GM04504 (cell line): Measurements from ENCODE around the gene PCBP3.

Experiments
- DNase-seq: peaks from one replicate; pipeline ENCODE4 v3.0.0-alpha.2; 2012; ENCODE audit warnings: low read depth

Gene PCBP3

DNA sequence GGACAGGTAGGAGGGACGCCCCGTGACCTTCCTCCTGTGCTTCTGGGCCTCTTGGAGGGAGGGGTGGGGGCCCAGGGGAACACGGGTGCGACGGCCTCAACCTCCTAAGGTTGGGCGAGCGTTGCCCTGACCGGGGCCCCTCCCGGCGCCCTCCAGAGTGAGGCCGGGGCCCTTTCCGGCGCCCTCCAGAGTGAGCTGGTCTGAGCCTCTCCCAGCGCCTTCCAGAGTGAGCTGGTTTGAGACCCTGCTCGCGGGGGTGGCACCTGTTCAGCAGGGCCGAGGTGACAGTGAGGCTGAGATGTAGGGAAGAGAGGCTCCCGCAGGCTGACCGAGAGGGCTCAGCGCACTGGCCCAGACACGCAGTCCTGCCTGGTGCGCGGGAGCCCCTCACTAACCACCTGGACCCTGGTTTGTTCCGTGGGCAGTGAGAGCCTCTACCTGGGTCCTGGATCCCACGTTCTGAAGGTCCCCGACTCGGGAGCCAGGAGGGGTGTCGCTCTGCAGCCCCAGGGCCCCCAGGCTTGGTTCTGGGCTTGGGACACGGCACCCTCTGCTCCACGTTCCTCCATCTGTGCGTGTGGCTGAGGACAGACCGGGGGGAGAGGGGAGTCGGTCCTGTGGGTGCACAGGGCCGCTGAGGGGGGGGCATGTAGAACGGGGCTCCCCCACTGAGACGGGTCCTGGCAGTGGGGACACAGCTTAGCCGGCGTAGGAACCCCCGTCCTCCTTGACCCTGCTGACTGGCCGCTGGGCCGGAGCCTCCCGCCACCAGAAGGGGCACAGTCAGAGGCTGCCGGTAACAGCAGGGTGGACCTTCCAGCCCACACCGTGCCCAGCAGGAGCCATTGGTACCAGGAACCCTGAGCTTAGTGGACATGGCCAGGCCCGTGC lies 339.5 kb downstream of the PCBP3 start:
- no peak for DNase-seq

DNA sequence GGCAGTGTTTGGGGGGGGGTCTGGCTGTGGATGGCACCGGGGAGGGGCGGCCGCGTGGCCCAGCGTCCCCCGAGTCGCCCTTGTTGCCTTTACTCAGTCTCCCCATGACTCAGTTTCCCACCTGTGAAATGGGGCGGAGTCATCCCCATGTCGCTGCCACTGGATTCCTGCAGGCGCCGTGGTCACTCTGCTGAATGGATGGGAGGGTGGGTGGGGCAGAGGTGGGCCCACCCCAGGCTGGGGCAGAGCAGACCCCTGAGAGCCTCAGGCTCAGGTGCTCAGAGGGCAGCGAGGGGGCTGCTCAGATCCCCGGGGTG lies 340.1 kb downstream of the PCBP3 start:
- no peak for DNase-seq

DNA sequence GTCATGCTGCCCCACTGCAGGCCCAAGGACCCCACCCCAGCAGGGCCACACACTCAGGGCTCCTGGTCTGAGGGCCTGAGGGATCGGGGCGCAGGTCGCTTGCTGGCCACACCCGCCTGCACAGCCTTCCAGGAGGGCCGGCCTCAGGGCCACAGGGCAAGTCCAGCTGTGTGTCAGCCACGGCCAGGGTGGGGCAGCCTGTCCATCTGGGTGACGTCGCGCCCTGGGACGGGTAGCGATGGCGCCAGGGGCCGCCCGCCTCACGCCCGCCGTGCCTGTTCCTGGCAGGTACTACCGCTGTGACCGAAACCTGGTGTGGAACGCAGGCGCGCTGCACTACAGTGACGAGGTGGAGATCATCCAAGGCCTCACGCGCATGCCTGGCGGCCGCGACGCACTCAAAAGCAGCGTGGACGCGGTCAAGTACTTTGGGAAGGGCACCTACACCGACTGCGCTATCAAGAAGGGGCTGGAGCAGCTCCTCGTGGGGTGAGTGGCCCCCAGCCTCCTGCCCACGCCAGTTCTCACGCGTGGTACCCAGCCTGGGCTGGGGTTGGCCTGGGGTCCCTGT lies 340.5 kb downstream of the PCBP3 start:
- no peak for DNase-seq

DNA sequence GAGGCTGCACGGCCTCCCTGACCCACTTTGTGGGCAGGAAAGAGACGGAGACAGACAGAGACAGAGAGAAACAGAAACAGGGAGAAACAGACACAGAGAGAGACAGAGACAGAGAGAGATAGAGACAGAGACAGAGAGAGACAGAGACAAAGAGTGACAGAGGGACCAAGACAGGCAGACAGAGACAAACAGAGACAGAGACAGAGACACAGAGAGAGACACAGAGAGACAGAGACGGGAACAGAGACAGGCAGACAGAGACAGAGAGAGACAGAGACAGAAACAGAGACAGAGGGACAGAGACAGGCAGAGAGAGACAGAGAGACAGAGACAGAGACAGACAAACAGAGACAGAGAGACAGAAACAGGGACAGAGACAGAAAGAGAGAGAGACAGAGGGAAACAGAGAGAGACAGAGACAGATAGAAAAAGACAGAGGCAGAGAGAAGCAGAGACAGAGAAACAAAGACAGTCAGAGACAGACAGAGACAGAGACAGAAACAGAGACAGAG lies 341.1 kb downstream of the PCBP3 start:
- no peak for DNase-seq

DNA sequence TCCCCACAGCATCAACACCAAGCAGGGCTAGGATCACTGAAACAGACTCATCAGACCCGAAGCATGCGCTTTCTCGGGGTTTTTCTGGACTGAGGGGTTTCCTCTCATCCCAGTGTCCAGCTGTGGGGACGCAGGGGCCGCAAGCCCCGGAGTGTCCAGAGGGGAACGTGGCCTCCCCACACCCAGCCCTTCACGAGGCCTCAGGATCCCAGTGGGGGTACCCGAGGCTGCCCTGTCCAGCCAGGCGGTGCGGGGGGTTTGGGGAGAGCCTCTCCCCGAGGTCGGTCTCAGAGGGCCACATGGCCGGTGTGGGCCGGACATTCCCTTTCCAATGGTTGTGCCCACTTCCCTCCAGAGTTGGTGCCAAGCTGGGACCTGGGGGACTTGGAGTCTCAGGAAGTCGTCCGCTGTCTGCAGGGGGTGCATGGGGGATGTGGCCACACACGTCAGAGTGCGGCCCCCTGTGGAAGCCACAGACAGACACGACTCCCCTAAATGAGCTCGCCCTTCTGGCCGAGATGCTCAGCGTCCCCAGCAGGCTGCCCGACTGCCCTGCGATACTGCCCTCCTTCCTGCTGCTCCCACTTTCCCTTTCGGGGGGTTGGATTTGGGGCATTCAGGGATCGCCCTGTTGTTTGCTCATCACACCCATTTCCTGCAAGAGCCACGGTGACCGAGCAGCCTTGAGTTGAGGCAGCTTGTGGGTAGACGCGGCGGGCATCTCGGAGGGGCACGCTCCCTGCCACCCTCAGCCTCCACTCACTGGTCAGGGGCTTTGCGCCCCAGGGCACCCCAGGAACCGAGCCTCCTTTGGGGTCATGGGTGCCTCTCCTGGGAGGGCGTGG lies 342.2 kb downstream of the PCBP3 start:
- no peak for DNase-seq

DNA sequence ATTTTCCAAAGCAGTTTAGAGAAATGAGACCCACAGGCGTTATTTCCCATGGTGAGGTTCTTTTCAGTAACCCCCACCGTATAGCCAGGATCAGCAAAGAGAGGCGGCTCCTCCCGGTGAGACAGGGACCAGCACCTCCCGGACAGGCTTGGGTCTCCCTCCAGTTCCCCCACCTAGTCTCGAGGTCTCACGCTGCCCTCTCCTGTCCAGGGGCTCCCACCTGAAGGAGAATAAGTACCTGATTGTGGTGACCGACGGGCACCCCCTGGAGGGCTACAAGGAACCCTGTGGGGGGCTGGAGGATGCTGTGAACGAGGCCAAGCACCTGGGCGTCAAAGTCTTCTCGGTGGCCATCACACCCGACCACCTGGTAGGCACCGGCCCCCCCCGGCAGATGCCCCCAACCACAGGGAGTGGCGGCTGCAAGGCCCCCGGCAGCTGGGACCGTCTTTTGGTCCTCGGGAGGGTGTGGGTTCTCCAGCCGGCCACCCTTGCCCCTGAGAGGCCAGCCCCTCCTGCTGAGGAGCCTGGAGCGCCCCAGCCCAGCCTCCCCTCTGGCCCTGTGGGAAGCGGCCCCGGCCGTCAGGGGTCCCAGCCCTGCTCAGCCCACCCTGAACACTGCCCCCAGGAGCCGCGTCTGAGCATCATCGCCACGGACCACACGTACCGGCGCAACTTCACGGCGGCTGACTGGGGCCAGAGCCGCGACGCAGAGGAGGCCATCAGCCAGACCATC lies 343.0 kb downstream of the PCBP3 start:
- no peak for DNase-seq

DNA sequence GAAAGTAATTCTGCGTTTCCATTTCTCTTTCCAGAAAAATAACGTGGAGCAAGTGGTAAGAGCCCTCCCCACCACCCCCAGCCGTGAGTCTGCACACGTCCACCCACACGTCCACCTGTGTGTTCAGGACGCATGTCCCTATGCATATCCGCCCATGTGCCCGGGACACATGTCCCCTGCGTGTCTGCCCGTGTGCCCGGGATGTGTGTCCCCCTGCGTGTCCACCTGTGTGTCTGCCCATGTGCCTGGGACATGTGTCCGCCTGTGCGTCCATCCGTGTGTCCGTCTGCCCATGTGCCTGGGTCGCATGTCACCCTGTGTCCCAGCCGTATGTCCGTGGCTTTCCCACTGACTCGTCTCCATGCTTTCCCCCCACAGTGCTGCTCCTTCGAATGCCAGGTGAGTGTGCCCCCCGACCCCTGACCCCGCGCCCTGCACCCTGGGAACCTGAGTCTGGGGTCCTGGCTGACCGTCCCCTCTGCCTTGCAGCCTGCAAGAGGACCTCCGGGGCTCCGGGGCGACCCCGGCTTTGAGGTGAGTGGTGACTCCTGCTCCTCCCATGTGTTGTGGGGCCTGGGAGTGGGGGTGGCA lies 343.7 kb downstream of the PCBP3 start:
- no peak for DNase-seq

DNA sequence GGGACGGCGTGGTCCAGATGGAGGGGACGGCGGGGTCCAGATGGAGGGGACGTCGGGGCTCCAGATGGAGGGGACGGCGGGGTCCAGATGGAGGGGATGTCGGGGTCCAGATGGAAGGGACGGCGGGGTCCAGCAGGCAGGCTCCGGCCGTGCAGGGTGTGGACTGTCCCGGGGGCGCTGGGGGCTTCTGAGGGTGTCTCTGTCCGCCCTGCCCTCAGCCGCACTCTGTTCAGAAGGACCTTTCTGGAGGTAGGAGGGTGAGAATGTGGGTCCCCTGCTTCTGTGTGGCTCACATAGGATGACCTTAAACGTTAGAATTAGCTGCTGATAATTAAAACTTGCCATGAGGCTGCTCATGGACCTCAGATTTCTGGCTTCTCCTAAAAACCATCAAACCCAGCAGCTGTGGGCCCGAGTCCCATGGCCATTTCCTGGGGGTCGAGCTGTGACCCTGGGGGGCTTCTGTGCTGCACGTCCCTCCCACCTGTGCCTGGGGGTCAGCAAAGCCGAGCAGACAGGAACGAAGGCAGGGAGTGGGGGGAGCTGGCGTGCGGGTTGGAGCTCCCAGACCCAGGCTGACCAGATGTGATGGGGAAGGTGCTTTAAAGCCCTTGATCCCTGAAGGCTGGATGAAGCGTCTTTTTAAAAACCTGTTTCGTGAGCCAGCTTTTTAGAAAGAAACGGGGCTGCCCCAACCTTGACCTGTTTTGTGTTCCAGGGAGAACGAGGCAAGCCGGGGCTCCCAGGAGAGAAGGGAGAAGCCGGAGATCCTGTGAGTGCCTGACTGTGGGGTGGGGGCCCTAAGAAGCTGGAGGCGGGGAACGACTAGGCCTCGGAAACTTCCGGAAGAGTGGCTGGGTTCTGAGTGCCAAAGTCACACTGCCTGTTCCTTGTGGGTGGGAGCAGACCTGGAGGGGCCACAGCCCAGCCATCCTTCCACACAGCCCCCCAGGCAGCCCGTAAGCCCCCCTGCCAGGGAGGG lies 345.1 kb downstream of the PCBP3 start:
- DNase-seq = no peak

DNA sequence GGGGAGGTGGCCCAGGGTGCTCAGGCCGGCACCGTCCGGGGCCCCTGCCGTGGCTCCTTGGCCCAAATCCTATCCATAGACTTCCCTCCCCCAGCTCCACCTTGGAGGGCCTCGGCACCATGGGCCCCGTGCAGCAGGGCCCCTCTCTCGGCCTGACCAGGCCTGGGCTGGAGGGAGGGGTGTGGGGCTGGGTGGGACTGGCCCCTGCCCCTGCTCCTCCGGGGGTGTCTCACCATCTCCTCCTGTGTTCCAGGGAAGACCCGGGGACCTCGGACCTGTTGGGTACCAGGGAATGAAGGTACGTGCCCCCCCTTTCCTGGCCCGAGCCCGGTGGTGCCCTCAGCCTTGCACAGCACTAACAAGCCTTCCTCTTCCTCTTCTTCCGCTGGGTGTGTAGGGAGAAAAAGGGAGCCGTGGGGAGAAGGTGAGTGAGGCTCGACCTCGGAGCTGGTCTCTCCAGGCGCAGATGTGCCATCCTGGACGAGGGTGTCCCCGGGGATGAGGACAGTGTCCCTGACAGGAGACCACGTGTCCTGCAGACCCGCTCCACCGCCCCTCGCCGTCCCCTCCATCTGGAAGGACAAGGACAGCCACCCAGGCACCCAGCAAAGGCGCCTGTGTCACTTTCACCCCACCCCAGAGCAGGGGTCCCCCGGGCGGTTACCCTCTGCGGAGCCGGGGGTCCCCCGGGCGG lies 346.0 kb downstream of the PCBP3 start:
- no peak for DNase-seq

DNA sequence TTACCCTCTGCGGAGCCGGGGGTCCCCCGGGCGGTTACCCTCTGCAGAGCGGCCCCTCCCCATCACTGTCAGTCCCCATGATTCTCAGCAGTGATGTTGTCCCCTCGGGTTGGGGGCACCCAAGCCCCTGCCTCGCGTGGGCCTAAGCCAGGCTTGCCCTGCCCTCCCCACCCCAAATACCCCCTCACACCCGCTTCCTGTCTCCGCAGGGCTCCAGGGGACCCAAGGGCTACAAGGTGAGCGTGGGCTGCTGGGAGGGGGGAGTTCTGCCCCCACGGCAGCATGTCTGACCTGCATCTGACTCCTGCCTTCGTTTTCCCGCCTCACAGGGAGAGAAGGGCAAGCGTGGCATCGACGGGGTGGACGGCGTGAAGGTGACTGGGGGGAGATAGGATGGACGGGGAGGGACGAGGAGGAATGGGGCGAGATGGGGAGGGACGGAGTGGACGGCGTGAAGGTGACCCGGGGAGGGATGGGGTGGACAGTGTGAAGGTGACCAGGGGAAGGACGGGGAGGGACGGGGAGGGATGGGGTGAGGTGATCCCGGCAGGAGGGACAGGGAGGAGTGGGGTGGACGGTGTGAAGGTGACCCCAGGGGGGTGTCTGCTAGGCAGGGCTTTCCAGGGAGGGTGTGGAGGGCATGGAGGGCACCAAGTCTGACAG lies 346.7 kb downstream of the PCBP3 start:
- no peak for DNase-seq

DNA sequence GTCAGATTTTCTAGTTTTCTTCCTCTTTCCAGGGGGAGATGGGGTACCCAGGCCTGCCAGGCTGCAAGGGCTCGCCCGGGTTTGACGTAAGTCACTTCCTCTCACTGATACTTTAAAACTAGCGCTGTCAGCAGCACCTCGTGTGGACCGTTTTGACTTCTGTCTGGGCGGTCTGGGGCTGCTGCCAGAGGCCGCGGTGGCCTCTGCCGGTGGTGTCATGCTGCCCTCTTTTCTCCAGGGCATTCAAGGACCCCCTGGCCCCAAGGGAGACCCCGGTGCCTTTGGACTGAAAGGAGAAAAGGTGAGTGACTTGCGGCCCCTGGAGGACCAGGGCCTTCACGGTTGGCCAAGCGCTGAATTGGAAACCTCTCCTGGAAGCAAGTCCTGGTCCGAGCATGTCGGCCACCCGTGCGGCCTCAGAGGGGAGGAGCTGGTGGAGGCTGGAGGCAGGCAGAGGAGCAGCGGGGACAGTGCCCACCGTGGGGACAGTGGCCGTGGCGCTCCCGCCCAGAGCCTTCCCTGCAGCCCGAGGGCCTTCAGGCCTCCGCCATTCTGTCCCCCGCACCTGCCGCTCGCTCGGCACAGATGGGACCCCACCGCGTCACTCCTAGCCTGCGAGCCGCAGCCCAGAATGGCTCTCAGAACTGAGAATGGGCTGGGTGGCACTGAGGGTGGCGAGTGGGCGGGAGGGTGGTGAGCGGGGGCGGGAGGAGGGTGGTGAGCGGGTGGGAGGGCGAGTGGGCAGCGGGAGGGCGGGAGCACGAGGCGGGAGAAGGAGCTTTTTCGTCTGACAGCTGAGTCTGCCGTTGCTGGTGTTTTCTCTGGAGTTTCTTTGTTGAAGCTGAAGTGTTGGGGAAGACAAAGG lies 347.4 kb downstream of the PCBP3 start:
- no peak for DNase-seq

DNA sequence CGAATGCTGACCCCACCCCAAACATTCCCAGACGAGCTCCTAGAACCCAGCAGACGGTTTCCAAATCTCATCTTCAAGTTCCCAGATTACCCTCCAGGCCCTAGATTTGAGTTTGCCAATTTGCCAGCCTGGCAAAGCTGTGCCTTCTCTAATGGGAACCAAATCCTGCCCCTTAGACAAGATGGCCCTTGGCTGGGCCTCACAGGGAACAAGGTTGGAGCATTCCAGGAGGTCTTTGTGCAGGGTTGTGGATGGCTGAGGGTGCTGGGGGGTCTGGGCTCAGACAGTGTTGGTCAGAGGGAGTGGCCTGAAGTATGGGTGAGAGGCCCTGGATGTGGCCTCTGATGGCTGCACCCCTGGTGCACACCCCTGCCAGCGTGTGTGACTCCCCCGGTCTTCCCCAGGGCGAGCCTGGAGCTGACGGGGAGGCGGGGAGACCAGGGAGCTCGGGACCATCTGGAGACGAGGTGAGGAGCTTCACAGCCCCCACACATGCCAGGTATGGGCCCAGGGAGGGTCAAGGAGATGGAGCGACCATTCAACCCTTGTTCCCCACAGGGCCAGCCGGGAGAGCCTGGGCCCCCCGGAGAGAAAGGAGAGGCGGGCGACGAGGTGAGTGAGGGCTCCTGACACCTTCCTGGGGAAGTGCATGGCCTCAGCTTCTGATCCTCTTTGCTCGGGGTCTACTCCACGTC lies 348.2 kb downstream of the PCBP3 start:
- DNase-seq = no peak
